Panc1 (cell line): Measurements from ENCODE around the gene LRRK1.

Experiments used
- CTCF ChIP-seq: fragments of 450-650 bp; IDR thresholded peaks from 2 replicates; pipeline ENCODE4 v1.5.1; 2017; ENCODE audit warnings: mild to moderate bottlenecking
- POLR2AphosphoS5 ChIP-seq: IDR thresholded peaks from 2 replicates; pipeline ENCODE4 v1.6.1; 2012; ENCODE audit warnings: mild to moderate bottlenecking, low read depth, low read length, moderate library complexity
- REST ChIP-seq, 2 experiments: IDR thresholded peaks; 2 replicates each; pipeline ENCODE4 v1.6.1; 2011 to 2012; ENCODE audit warnings: low read depth in 2 of 2, control low read depth in 1 of 2, low read length in 1 of 2, mild to moderate bottlenecking in 1 of 2, moderate library complexity in 1 of 2; ENCODE audit not compliant: insufficient read depth in 1 of 2
- SIN3A ChIP-seq: IDR thresholded peaks from 2 replicates; pipeline ENCODE4 v1.6.1; 2012; ENCODE audit warnings: low read depth, mild to moderate bottlenecking, low read length, moderate library complexity, borderline replicate concordance; ENCODE audit not compliant: insufficient read depth
- TCF7L2 ChIP-seq: IDR thresholded peaks from 2 replicates; pipeline ENCODE4 v1.6.1; 2011; ENCODE audit warnings: mild to moderate bottlenecking, low read depth, low read length, inconsistent platforms

- TF ChIP-seq CTCF (no peak), SIN3A (no peak), POLR2AphosphoS5 (no peak), REST (IDR thresholded peaks at IDR 0.05; ENCODE audit: insufficient read depth in 1 of 2, low read depth in 2 of 2, low read length in 1 of 2) (no peak), TCF7L2 (no peak)
These were observed 93.4 kb downstream of the LRRK1 start for GRCh38 chr15:101012326-101013200.
